SK-N-SH (cell line): ENCODE results near the gene BSPRY. TPM values are rescaled to one million over a fixed set of nuclear protein-coding genes. Genes with fewer than 3 reads are reported as not detected.

Experiments used
- CTCF ChIA-PET: fragments of 300-600, 350-600 bp; formaldehyde crosslinking; extraction: SDS; loops from one replicate; lab custom pipeline; 2021; lab: Yijun Ruan, JAX
- POLR2A ChIA-PET: fragments of 350-600 bp; sonication (Branson Sonifier 250); formaldehyde crosslinking; extraction: SDS; loops from one replicate; lab custom pipeline; 2020; ENCODE audit warnings: antibody characterized with exemption, inconsistent platforms; lab: Yijun Ruan, JAX
- DNase-seq: peaks from one replicate; pipeline ENCODE4 v3.0.0; 2012
- H2AFZ ChIP-seq: fragments of 200-600 bp; sonication (generic); 2 replicates; pipeline ENCODE4 v1.8.1; 2016; ENCODE audit warnings: antibody characterized with exemption, mild to moderate bottlenecking, low read depth
- H3F3A ChIP-seq: fragments of 200-600 bp; sonication (generic); replicated peaks from 2 replicates; pipeline ENCODE3; 2016; ENCODE audit warnings: antibody characterized with exemption, mild to moderate bottlenecking; ENCODE audit not compliant: insufficient read depth
- H3K27ac ChIP-seq, 2 experiments: fragments of 200-500 bp in 1 of 2; fragments of 200-600 bp in 1 of 2; sonication (Bioruptor generic) in 1 of 2; sonication (generic), shearing (Covaris generic) in 1 of 2; 2 replicates each; pipeline versions ENCODE4 v1.5.1 to v1.6.1; 2014 to 2016; ENCODE audit warnings: low read depth in 2 of 2, inconsistent platforms in 1 of 2, low read length in 1 of 2, mild to moderate bottlenecking in 1 of 2, mixed read lengths in 1 of 2
- H3K27me3 ChIP-seq: fragments of 200-600 bp; sonication (generic), shearing (Covaris generic); 2 replicates; pipeline ENCODE4 v1.6.1; 2016; ENCODE audit warnings: mixed run types; ENCODE audit not compliant: insufficient read depth
- H3K36me3 ChIP-seq, 2 experiments: fragments of 200-500 bp in 1 of 2; fragments of 200-600 bp in 1 of 2; sonication (Bioruptor generic) in 1 of 2; sonication (generic) in 1 of 2; replicated peaks in 1 of 2; 2 replicates each; pipeline versions ENCODE3 to v1.5.1; 2014 to 2016; ENCODE audit warnings: low read length in 1 of 2, mild to moderate bottlenecking in 1 of 2; ENCODE audit not compliant: insufficient read depth in 2 of 2, control insufficient read depth in 1 of 2
- H3K4me1 ChIP-seq, 2 experiments: fragments of 200-500 bp in 1 of 2; fragments of 200-600 bp in 1 of 2; sonication (Bioruptor generic) in 1 of 2; sonication (generic), shearing (Covaris generic) in 1 of 2; 2 replicates each; pipeline versions ENCODE4 v1.5.1 to v1.6.1; 2014 to 2016; ENCODE audit warnings: low read depth in 1 of 2, low read length in 1 of 2, mixed run types in 1 of 2; ENCODE audit not compliant: insufficient read depth in 2 of 2, control insufficient read depth in 1 of 2
- H3K4me2 ChIP-seq: fragments of 200-600 bp; sonication (generic), shearing (Covaris generic); 2 replicates; pipeline ENCODE4 v1.6.1; 2017; ENCODE audit warnings: mixed run types
- H3K4me3 ChIP-seq, 2 experiments: fragments of 200-500 bp in 1 of 2; fragments of 200-600 bp in 1 of 2; sonication (Bioruptor generic) in 1 of 2; sonication (generic), shearing (Covaris generic) in 1 of 2; 2 replicates each; pipeline versions ENCODE4 v1.5.1 to v1.8.1; 2014 to 2016; ENCODE audit warnings: low read depth in 2 of 2, inconsistent platforms in 1 of 2, low read length in 1 of 2, mild to moderate bottlenecking in 1 of 2, mixed read lengths in 1 of 2, moderate library complexity in 1 of 2
- H3K79me2 ChIP-seq: fragments of 200-600 bp; sonication (generic); 2 replicates; pipeline ENCODE4 v1.8.1; 2017; ENCODE audit warnings: mild to moderate bottlenecking; ENCODE audit not compliant: insufficient read depth
- H3K9ac ChIP-seq: fragments of 200-600 bp; sonication (generic); 2 replicates; pipeline ENCODE4 v1.6.1; 2017; ENCODE audit warnings: mixed run types
- H3K9me2 ChIP-seq: fragments of 200-600 bp; sonication (generic); 2 replicates; pipeline ENCODE4 v1.6.1; 2017; ENCODE audit warnings: mixed run types
- H3K9me3 ChIP-seq: fragments of 200-600 bp; sonication (generic); 2 replicates; pipeline ENCODE4 v1.6.1; 2017; ENCODE audit warnings: mixed run types, mild to moderate bottlenecking, moderate library complexity
- H4K20me1 ChIP-seq: fragments of 200-600 bp; sonication (generic); 2 replicates; pipeline ENCODE4 v1.6.1; 2017; ENCODE audit warnings: mild to moderate bottlenecking, mixed run types; ENCODE audit not compliant: insufficient read depth
- CHD2 ChIP-seq: fragments of 150-350 bp; IDR thresholded peaks from 2 replicates; pipeline ENCODE4 v1.6.1; 2018; ENCODE audit warnings: low read length; ENCODE audit not compliant: partially characterized antibody
- CTCF ChIP-seq: fragments of 200-600 bp; sonication (generic); IDR thresholded peaks from 2 replicates; pipeline ENCODE4 v1.6.1; 2017; ENCODE audit warnings: antibody characterized with exemption, mild to moderate bottlenecking, moderate library complexity
- ELF1 ChIP-seq: IDR thresholded peaks from 2 replicates; pipeline ENCODE4 v1.4.0; 2012
- EZH2phosphoT487 ChIP-seq: fragments of 200-600 bp; sonication (generic); IDR thresholded peaks from 2 replicates; pipeline ENCODE4 v1.6.1; 2017; ENCODE audit warnings: low read depth, mixed run types, mild to moderate bottlenecking, antibody characterized with exemption, moderate library complexity, borderline replicate concordance
- FOXJ3 ChIP-seq: sonication (generic); formaldehyde crosslinking; IDR thresholded peaks from 2 replicates; pipeline ENCODE4 v1.5.1; 2020; ENCODE audit warnings: mild to moderate bottlenecking, missing genetic modification reagents
- GABPA ChIP-seq: IDR thresholded peaks from 2 replicates; pipeline ENCODE4 v1.4.0; 2012; ENCODE audit warnings: low read depth, mild to moderate bottlenecking
- JUND ChIP-seq: IDR thresholded peaks from 2 replicates; pipeline ENCODE4 v1.4.0; 2012
- MXI1 ChIP-seq: IDR thresholded peaks from 2 replicates; pipeline ENCODE4 v1.6.1; 2012; ENCODE audit warnings: mild to moderate bottlenecking, low read depth, low read length, improper control_type of control experiment
- NFIC ChIP-seq: IDR thresholded peaks from 2 replicates; pipeline ENCODE4 v1.4.0; 2012; ENCODE audit warnings: borderline replicate concordance
- RAD21 ChIP-seq: IDR thresholded peaks from 2 replicates; pipeline ENCODE4 v1.6.1; 2012; ENCODE audit warnings: mild to moderate bottlenecking, low read length
- TAF1 ChIP-seq: IDR thresholded peaks from 2 replicates; pipeline ENCODE4 v1.6.1; 2012; ENCODE audit warnings: low read depth, mild to moderate bottlenecking, low read length, moderate library complexity, borderline replicate concordance
- TEAD4 ChIP-seq: IDR thresholded peaks from 2 replicates; pipeline ENCODE4 v1.4.0; 2012; ENCODE audit warnings: mild to moderate bottlenecking, borderline replicate concordance; ENCODE audit not compliant: insufficient read depth
- WGBS: methylation state at CpG from one replicate; pipeline ENCODE4 v1.1.6; 2017; ENCODE audit warnings: low lambda C conversion rate; 5-methylcytosine and 5-hydroxymethylcytosine counted together
- polyA plus RNA-seq, 3 experiments: library from polyadenylated mRNA; depleted of rRNA; stranded (reverse); fragments of >200 nt; gene quantifications; 2 replicates each; pipeline ENCODE4 v1.2.3, GENCODE V29; 2012
- TF ChIP-seq, protein P1 (sequence below): IDR thresholded peaks from 2 replicates; pipeline ENCODE4 v1.6.1; 2012; ENCODE audit warnings: mild to moderate bottlenecking, low read depth, low read length, moderate library complexity

Gene BSPRY
- polyA plus RNA-seq, 1 of the 3 experiments (the other 2 are of a cell fraction) = not detected

- Histone ChIP-seq H3K4me2 (no peak overlapping the region), H3K4me3 (no peak overlapping the region), H3K79me2 (no peaks in the 10 kb centered on the region), H3K36me3 (no peaks in the 10 kb centered on the region), H3K27me3 (no peaks in the 10 kb centered on the region), H3F3A (no peaks in the 10 kb centered on the region), H4K20me1 (no peaks in the 10 kb centered on the region)
- ChIA-PET CTCF (interaction anchor here (1.9 to 2.1 kb wide), 2 partner anchors 25 to 110 kb away, joined by 4 to 7 read pairs; partner anchors contain the start of genes C9orf43 and POLE3), POLR2A (no interaction called here)
- DNase-seq = no peak
- TF ChIP-seq NFIC (no peak), TAF1 (no peak), RAD21 (no peak)
- TF ChIP-seq, all 33 proteins: peak for 0
- no peak overlapping the region for H2AFZ ChIP-seq
- no peak overlapping the region for H3K27ac ChIP-seq
- no peaks in the 10 kb centered on the region for H3K9me3 ChIP-seq
- no peaks in the 10 kb centered on the region for H3K4me1 ChIP-seq
- no peaks in the 10 kb centered on the region for H3K9me2 ChIP-seq
- H3K9ac ChIP-seq = no peak overlapping the region
- WGBS = 64% methylated on average over 8 of the region's 8 CpGs
Measured at GRCh38 chr9:113299800-113300292, 49.5 kb upstream of the BSPRY start.

- Histone ChIP-seq H3K27me3 (no peaks in the 10 kb centered on the region), H3K4me3 (no peak overlapping the region), H3K27ac (no peak overlapping the region), H4K20me1 (no peaks in the 10 kb centered on the region)
- WGBS = 83% methylated on average over 8 of the region's 8 CpGs
- TF ChIP-seq GABPA (no peak), CHD2 (no peak), NFIC (no peak), TEAD4 (no peak), JUND (no peak), CTCF (no peak), FOXJ3 (no peak), ELF1 (no peak), MXI1 (no peak), EZH2phosphoT487 (no peak)
- TF ChIP-seq, protein P1, sequence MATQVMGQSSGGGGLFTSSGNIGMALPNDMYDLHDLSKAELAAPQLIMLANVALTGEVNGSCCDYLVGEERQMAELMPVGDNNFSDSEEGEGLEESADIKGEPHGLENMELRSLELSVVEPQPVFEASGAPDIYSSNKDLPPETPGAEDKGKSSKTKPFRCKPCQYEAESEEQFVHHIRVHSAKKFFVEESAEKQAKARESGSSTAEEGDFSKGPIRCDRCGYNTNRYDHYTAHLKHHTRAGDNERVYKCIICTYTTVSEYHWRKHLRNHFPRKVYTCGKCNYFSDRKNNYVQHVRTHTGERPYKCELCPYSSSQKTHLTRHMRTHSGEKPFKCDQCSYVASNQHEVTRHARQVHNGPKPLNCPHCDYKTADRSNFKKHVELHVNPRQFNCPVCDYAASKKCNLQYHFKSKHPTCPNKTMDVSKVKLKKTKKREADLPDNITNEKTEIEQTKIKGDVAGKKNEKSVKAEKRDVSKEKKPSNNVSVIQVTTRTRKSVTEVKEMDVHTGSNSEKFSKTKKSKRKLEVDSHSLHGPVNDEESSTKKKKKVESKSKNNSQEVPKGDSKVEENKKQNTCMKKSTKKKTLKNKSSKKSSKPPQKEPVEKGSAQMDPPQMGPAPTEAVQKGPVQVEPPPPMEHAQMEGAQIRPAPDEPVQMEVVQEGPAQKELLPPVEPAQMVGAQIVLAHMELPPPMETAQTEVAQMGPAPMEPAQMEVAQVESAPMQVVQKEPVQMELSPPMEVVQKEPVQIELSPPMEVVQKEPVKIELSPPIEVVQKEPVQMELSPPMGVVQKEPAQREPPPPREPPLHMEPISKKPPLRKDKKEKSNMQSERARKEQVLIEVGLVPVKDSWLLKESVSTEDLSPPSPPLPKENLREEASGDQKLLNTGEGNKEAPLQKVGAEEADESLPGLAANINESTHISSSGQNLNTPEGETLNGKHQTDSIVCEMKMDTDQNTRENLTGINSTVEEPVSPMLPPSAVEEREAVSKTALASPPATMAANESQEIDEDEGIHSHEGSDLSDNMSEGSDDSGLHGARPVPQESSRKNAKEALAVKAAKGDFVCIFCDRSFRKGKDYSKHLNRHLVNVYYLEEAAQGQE = no peak
- TF ChIP-seq, all 33 proteins: peak for 0
- CTCF ChIA-PET = interaction anchor here (0.9 to 1.3 kb wide), 3 partner anchors 9 to 356 kb away, joined by 3 to 4 read pairs (median 3); no protein-coding TSS in a partner anchor
- DNase-seq = no peak
- Histone ChIP-seq H3K4me1 (no peaks in the 10 kb centered on the region), H3K9me2 (no peaks in the 10 kb centered on the region), H3K4me2 (no peak overlapping the region), H3K36me3 (no peaks in the 10 kb centered on the region), H3F3A (no peaks in the 10 kb centered on the region), H3K9ac (no peak overlapping the region), H3K9me3 (no peaks in the 10 kb centered on the region), H2AFZ (no peak overlapping the region), H3K79me2 (no peaks in the 10 kb centered on the region)
- POLR2A ChIA-PET = no interaction called here
Measured at GRCh38 chr9:113301548-113301947, 47.8 kb upstream of the BSPRY start.
